Measurements from ENCODE around the gene RABGGTA.

The RABGGTA gene

GRCh38 chr14:24258548-24259265, 12.7 kb downstream of the RABGGTA start:
- H3K4me2 ChIP-seq (ENCODE audit: low read length) = no peak overlapping the region
- no peaks in the 10 kb centered on the region for H3K9me3 ChIP-seq (ENCODE audit: control insufficient read depth, insufficient read depth, low read length)
- peaks cover 3% of the 10 kb centered on the region; the same call in 1 of the 2 replicates for H3F3A ChIP-seq (ENCODE audit: control insufficient read depth, insufficient read depth)
- no peaks in the 10 kb centered on the region for H3K9me2 ChIP-seq (replicated peaks; ENCODE audit: control insufficient read depth, low read length)
- H3K27me3 ChIP-seq (ENCODE audit: control insufficient read depth, low read length) = no peaks in the 10 kb centered on the region
- H3K4me3 ChIP-seq (ENCODE audit: low read length) = no peak overlapping the region
- H3K36me3 ChIP-seq (ENCODE audit: control insufficient read depth, low read length) = no peaks in the 10 kb centered on the region
- no peak for TF ChIP-seq EZH2phosphoT487 (IDR thresholded peaks at IDR 0.05; ENCODE audit: borderline replicate concordance, low read length)
- no peak for TF ChIP-seq CTCF (IDR thresholded peaks at IDR 0.05; ENCODE audit: low read depth, low read length, poor library complexity, severe bottlenecking)
- H3K4me1 ChIP-seq (ENCODE audit: control insufficient read depth, low read length) = no peaks in the 10 kb centered on the region
- H3K27ac ChIP-seq (ENCODE audit: low read depth, low read length) = no peak overlapping the region
- no peaks in the 10 kb centered on the region for H3K79me2 ChIP-seq (ENCODE audit: control insufficient read depth, low read length)
- H4K20me1 ChIP-seq (ENCODE audit: control insufficient read depth, insufficient read depth, low read depth, low read length) = no peaks in the 10 kb centered on the region

- no peaks in the 10 kb centered on the region for H3K4me1 ChIP-seq (ENCODE audit: control insufficient read depth, low read length)
- no peaks in the 10 kb centered on the region for H3K27me3 ChIP-seq (ENCODE audit: control insufficient read depth, low read length)
- peaks cover 3% of the 10 kb centered on the region; the same call in 1 of the 2 replicates for H3F3A ChIP-seq (ENCODE audit: control insufficient read depth, insufficient read depth)
- H3K27ac ChIP-seq (ENCODE audit: low read depth, low read length) = no peak overlapping the region
- H3K36me3 ChIP-seq (ENCODE audit: control insufficient read depth, low read length) = no peaks in the 10 kb centered on the region
- no peaks in the 10 kb centered on the region for H4K20me1 ChIP-seq (ENCODE audit: control insufficient read depth, insufficient read depth, low read depth, low read length)
- H3K4me3 ChIP-seq (ENCODE audit: low read length) = no peak overlapping the region
- H3K4me2 ChIP-seq (ENCODE audit: low read length) = no peak overlapping the region
- TF ChIP-seq EZH2phosphoT487 (IDR thresholded peaks at IDR 0.05; ENCODE audit: borderline replicate concordance, low read length) (no peak), CTCF (IDR thresholded peaks at IDR 0.05; ENCODE audit: low read depth, low read length, poor library complexity, severe bottlenecking) (no peak)
- no peaks in the 10 kb centered on the region for H3K79me2 ChIP-seq (ENCODE audit: control insufficient read depth, low read length)
- H3K9me3 ChIP-seq (ENCODE audit: control insufficient read depth, insufficient read depth, low read length) = no peaks in the 10 kb centered on the region
- H3K9me2 ChIP-seq (replicated peaks; ENCODE audit: control insufficient read depth, low read length) = no peaks in the 10 kb centered on the region
Measured at GRCh38 chr14:24258119-24258518, 13.3 kb downstream of the RABGGTA start.

- TF ChIP-seq EZH2phosphoT487 (IDR thresholded peaks at IDR 0.05; ENCODE audit: borderline replicate concordance, low read length) = no peak
- no peak for TF ChIP-seq CTCF (IDR thresholded peaks at IDR 0.05; ENCODE audit: low read depth, low read length, poor library complexity, severe bottlenecking)
- Histone ChIP-seq H3K4me2 (ENCODE audit: low read length) (no peak overlapping the region), H3K9me3 (ENCODE audit: control insufficient read depth, insufficient read depth, low read length) (no peaks in the 10 kb centered on the region), H3F3A (ENCODE audit: control insufficient read depth, insufficient read depth) (peaks cover 3% of the 10 kb centered on the region; the same call in 1 of the 2 replicates), H3K4me3 (ENCODE audit: low read length) (no peak overlapping the region), H3K4me1 (ENCODE audit: control insufficient read depth, low read length) (no peaks in the 10 kb centered on the region), H3K27ac (ENCODE audit: low read depth, low read length) (no peak overlapping the region), H3K27me3 (ENCODE audit: control insufficient read depth, low read length) (no peaks in the 10 kb centered on the region), H4K20me1 (ENCODE audit: control insufficient read depth, insufficient read depth, low read depth, low read length) (no peaks in the 10 kb centered on the region), H3K79me2 (ENCODE audit: control insufficient read depth, low read length) (no peaks in the 10 kb centered on the region), H3K36me3 (ENCODE audit: control insufficient read depth, low read length) (no peaks in the 10 kb centered on the region), H3K9me2 (replicated peaks; ENCODE audit: control insufficient read depth, low read length) (no peaks in the 10 kb centered on the region)
Measured at GRCh38 chr14:24256960-24257359, 14.4 kb downstream of the RABGGTA start.
